H1 (cell line): ENCODE data around the gene AGXT2. TPM values are rescaled to one million over a fixed set of nuclear protein-coding genes. Genes with fewer than 3 reads are reported as not detected.

Source experiments
- CTCF ChIA-PET: fragments of 300-600 bp; sonication (Branson Sonifier 250); formaldehyde crosslinking; loops from one replicate; lab custom pipeline; 2021; ENCODE audit not compliant: partially characterized antibody; lab: Charles Lee
- POLR2A ChIA-PET: fragments of 300-600 bp; sonication (Branson Sonifier 250); formaldehyde crosslinking; loops from one replicate; lab custom pipeline; 2021; ENCODE audit warnings: inconsistent platforms; ENCODE audit not compliant: partially characterized antibody; lab: Charles Lee
- DNase-seq, 2 experiments: peaks; one replicate each; pipeline versions ENCODE4 v3.0.0 to v3.0.0-alpha.2; 2010 to 2022; ENCODE audit warnings: low spot score in 2 of 2, low read depth in 1 of 2, mixed read lengths in 1 of 2
- FAIRE-seq: peaks from 2 replicates; lab custom pipeline; 2011; peaks lifted over from hg19 to GRCh38; lab: Jason Lieb, UNC
- H2AFZ ChIP-seq: 2 replicates; pipeline ENCODE4 v1.8.1; 2012; ENCODE audit warnings: low read length, inconsistent platforms
- H2AK5ac ChIP-seq: 2 replicates; pipeline ENCODE4 v1.6.1; 2013; ENCODE audit warnings: low read depth, low read length
- H2BK120ac ChIP-seq: replicated peaks from 2 replicates; pipeline ENCODE3; 2013; ENCODE audit warnings: low read depth, low read length, inconsistent platforms
- H2BK12ac ChIP-seq: 2 replicates; pipeline ENCODE4 v1.6.1; 2013; ENCODE audit warnings: low read depth, low read length
- H2BK15ac ChIP-seq: 2 replicates; pipeline ENCODE4 v1.6.1; 2013; ENCODE audit warnings: low read length
- H2BK20ac ChIP-seq: 2 replicates; pipeline ENCODE4 v1.6.1; 2013; ENCODE audit warnings: low read length
- H2BK5ac ChIP-seq: 2 replicates; pipeline ENCODE4 v1.6.1; 2013; ENCODE audit warnings: low read depth, low read length
- H3K14ac ChIP-seq: 2 replicates; pipeline ENCODE4 v1.6.1; 2013; ENCODE audit warnings: inconsistent platforms; ENCODE audit not compliant: insufficient read length
- H3K18ac ChIP-seq: 2 replicates; pipeline ENCODE4 v1.6.1; 2013; ENCODE audit warnings: low read length; ENCODE audit errors: extremely low read depth
- H3K23ac ChIP-seq: 2 replicates; pipeline ENCODE4 v1.6.1; 2013; ENCODE audit warnings: inconsistent platforms; ENCODE audit not compliant: insufficient read length
- H3K23me2 ChIP-seq: 2 replicates; pipeline ENCODE4 v1.6.1; 2013; ENCODE audit warnings: low read depth, low read length
- H3K27ac ChIP-seq: 2 replicates; pipeline ENCODE4 v1.6.1; 2011; ENCODE audit warnings: low read depth, low read length, inconsistent platforms
- H3K27me3 ChIP-seq, 4 experiments: replicated peaks in 1 of 4; 1 replicate in 1 of 4; 2 replicates in 3 of 4; pipeline versions ENCODE4 v1.6.1 to v1.8.1; 2011 to 2013; ENCODE audit warnings: low read length in 3 of 4, mild to moderate bottlenecking in 3 of 4, inconsistent platforms in 2 of 4, mixed read lengths in 2 of 4, moderate library complexity in 1 of 4; ENCODE audit not compliant: control insufficient read depth in 3 of 4, insufficient read depth in 3 of 4; ENCODE audit errors: extremely low read depth in 1 of 4
- H3K36me3 ChIP-seq, 4 experiments: 2 replicates each; pipeline versions ENCODE4 v1.6.1 to v1.8.1; 2011 to 2013; ENCODE audit warnings: mild to moderate bottlenecking in 4 of 4, low read length in 3 of 4, moderate library complexity in 2 of 4, control low read depth in 1 of 4, inconsistent platforms in 1 of 4; ENCODE audit not compliant: insufficient read depth in 4 of 4, control insufficient read depth in 2 of 4
- H3K4ac ChIP-seq: replicated peaks from 2 replicates; pipeline ENCODE3; 2013; ENCODE audit warnings: low read length, low read depth, mixed read lengths, inconsistent platforms; ENCODE audit not compliant: insufficient read length
- H3K4me1 ChIP-seq, 4 experiments: replicated peaks in 1 of 4; 1 replicate in 1 of 4; 2 replicates in 3 of 4; pipeline versions ENCODE4 v1.6.1 to v1.8.1; 2011 to 2013; ENCODE audit warnings: low read length in 3 of 4, inconsistent platforms in 2 of 4, mixed read lengths in 1 of 4; ENCODE audit not compliant: insufficient read depth in 4 of 4, control insufficient read depth in 3 of 4
- H3K4me2 ChIP-seq, 2 experiments: 2 replicates each; pipeline versions ENCODE4 v1.6.1 to v1.8.1; 2011 to 2013; ENCODE audit warnings: low read depth in 2 of 2, low read length in 2 of 2, control low read depth in 1 of 2, inconsistent platforms in 1 of 2, mild to moderate bottlenecking in 1 of 2; ENCODE audit not compliant: insufficient read depth in 1 of 2
- H3K4me3 ChIP-seq, 4 experiments: fragments of 200-600, 300-600 bp in 1 of 4; sonication (generic), shearing (Covaris generic), sonication (Bioruptor Twin) in 1 of 4; 2 replicates each; pipeline versions ENCODE4 v1.5.1 to v1.8.1; 2011 to 2016; ENCODE audit warnings: low read length in 4 of 4, low read depth in 3 of 4, control low read depth in 2 of 4, inconsistent platforms in 2 of 4, mild to moderate bottlenecking in 2 of 4, mixed read lengths in 1 of 4, moderate library complexity in 1 of 4; ENCODE audit not compliant: insufficient read depth in 2 of 4; ENCODE audit errors: extremely low read depth in 1 of 4
- H3K56ac ChIP-seq: replicated peaks from 2 replicates; pipeline ENCODE3; 2013; ENCODE audit warnings: low read depth, mild to moderate bottlenecking, mixed read lengths, low read length, inconsistent platforms; ENCODE audit not compliant: insufficient read length
- H3K79me1 ChIP-seq: 2 replicates; pipeline ENCODE4 v1.6.1; 2013; ENCODE audit warnings: low read depth, low read length, control low read depth
- H3K79me2 ChIP-seq, 2 experiments: 2 replicates each; pipeline versions ENCODE4 v1.6.1 to v1.8.1; 2012 to 2013; ENCODE audit warnings: low read length in 2 of 2, mild to moderate bottlenecking in 2 of 2, inconsistent platforms in 1 of 2; ENCODE audit not compliant: insufficient read depth in 2 of 2, control insufficient read depth in 1 of 2
- H3K9ac ChIP-seq, 4 experiments: replicated peaks in 1 of 4; 1 replicate in 1 of 4; 2 replicates in 3 of 4; pipeline versions ENCODE4 v1.6.1 to v1.8.1; 2011 to 2013; ENCODE audit warnings: low read depth in 3 of 4, low read length in 3 of 4, control low read depth in 2 of 4, mild to moderate bottlenecking in 2 of 4, moderate library complexity in 2 of 4, inconsistent platforms in 1 of 4; ENCODE audit errors: extremely low read depth in 1 of 4
- H3K9me3 ChIP-seq, 2 experiments: 2 replicates each; pipeline versions ENCODE4 v1.6.1 to v1.8.1; 2012 to 2013; ENCODE audit warnings: mild to moderate bottlenecking in 2 of 2, moderate library complexity in 2 of 2, control low read depth in 1 of 2, inconsistent platforms in 1 of 2, low read depth in 1 of 2, low read length in 1 of 2, mixed read lengths in 1 of 2; ENCODE audit not compliant: insufficient read depth in 2 of 2
- H4K20me1 ChIP-seq, 2 experiments: replicated peaks in 1 of 2; 2 replicates each; pipeline versions ENCODE3 to v1.8.1; 2011 to 2013; ENCODE audit warnings: inconsistent platforms in 2 of 2, low read length in 2 of 2, mild to moderate bottlenecking in 1 of 2; ENCODE audit not compliant: insufficient read depth in 2 of 2, control insufficient read depth in 1 of 2
- H4K5ac ChIP-seq: 2 replicates; pipeline ENCODE4 v1.6.1; 2013; ENCODE audit warnings: low read length, low read depth, mixed read lengths, inconsistent platforms; ENCODE audit not compliant: insufficient read length
- H4K8ac ChIP-seq: 2 replicates; pipeline ENCODE4 v1.8.0; 2013; ENCODE audit warnings: mild to moderate bottlenecking, moderate library complexity, low read length, inconsistent platforms; ENCODE audit not compliant: insufficient read depth; ENCODE audit errors: extremely low read depth
- H4K91ac ChIP-seq: replicated peaks from 2 replicates; pipeline ENCODE3; 2013; ENCODE audit warnings: low read length, mixed read lengths, inconsistent platforms; ENCODE audit not compliant: insufficient read length
- ATF2 ChIP-seq: IDR thresholded peaks from 2 replicates; pipeline ENCODE4 v1.6.1; 2012; ENCODE audit warnings: low read length, inconsistent platforms
- BACH1 ChIP-seq: IDR thresholded peaks from 2 replicates; pipeline ENCODE4 v1.6.1; 2012; ENCODE audit warnings: low read length, improper control_type of control experiment
- BCL11A ChIP-seq, 2 experiments: IDR thresholded peaks; one replicate each; pipeline ENCODE4 v1.6.1; 2011; ENCODE audit warnings: low read depth in 2 of 2, low read length in 2 of 2, mild to moderate bottlenecking in 2 of 2
- CHD1 ChIP-seq: IDR thresholded peaks from 2 replicates; pipeline ENCODE4 v1.6.1; 2012; ENCODE audit warnings: low read depth, low read length, improper control_type of control experiment
- CREB1 ChIP-seq: IDR thresholded peaks from 2 replicates; pipeline ENCODE4 v1.6.1; 2012; ENCODE audit warnings: inconsistent platforms
- EGR1 ChIP-seq: IDR thresholded peaks from 2 replicates; pipeline ENCODE4 v1.6.1; 2011; ENCODE audit warnings: low read depth, low read length, borderline replicate concordance
- MAFK ChIP-seq: IDR thresholded peaks from 2 replicates; pipeline ENCODE4 v1.6.1; 2012; ENCODE audit warnings: low read depth, mild to moderate bottlenecking, improper control_type of control experiment, low read length
- NRF1 ChIP-seq: IDR thresholded peaks from 2 replicates; pipeline ENCODE4 v1.6.1; 2011; ENCODE audit warnings: mild to moderate bottlenecking, low read depth, low read length, improper control_type of control experiment
- PHF8 ChIP-seq: fragments of 200-600 bp; sonication (generic); conservative IDR thresholded peaks from 2 replicates; pipeline ENCODE4 v1.7.1; 2012; ENCODE audit warnings: low read depth, mild to moderate bottlenecking, inconsistent platforms, low read length, moderate library complexity
- RFX5 ChIP-seq: IDR thresholded peaks from 2 replicates; pipeline ENCODE4 v1.6.1; 2011; ENCODE audit warnings: low read depth, low read length, improper control_type of control experiment, borderline replicate concordance
- RNF2 ChIP-seq: fragments of 200-900, 300-1000 bp; sonication (generic); IDR thresholded peaks from 2 replicates; pipeline ENCODE4 v1.7.1; 2016; ENCODE audit warnings: borderline replicate concordance, low read depth, mild to moderate bottlenecking, antibody characterized with exemption, low read length; ENCODE audit not compliant: poor library complexity, severe bottlenecking; ENCODE audit errors: missing control alignments
- SP1 ChIP-seq: IDR thresholded peaks from 2 replicates; pipeline ENCODE4 v1.6.1; 2011; ENCODE audit warnings: low read depth, low read length
- TAF7 ChIP-seq: optimal IDR thresholded peaks from 2 replicates; pipeline ENCODE3; 2011; ENCODE audit warnings: low read depth, mild to moderate bottlenecking, inconsistent platforms, low read length, moderate library complexity, borderline replicate concordance
- WGBS, 2 experiments: shearing (Covaris generic) in 1 of 2; methylation state at CpG; one replicate each; pipeline versions ENCODE4 v1.1.6 to v1.1.7; 2013 to 2015; ENCODE audit warnings: low lambda C conversion rate in 2 of 2, mixed read lengths in 2 of 2, inconsistent platforms in 1 of 2, low coverage in 1 of 2, missing lambda C conversion rate in 1 of 2; ENCODE audit not compliant: insufficient replicate concordance in 2 of 2, insufficient coverage in 1 of 2, insufficient read length in 1 of 2; ENCODE audit errors: extremely low coverage in 1 of 2, missing lambda C conversion rate in 1 of 2; 5-methylcytosine and 5-hydroxymethylcytosine counted together
- polyA plus RNA-seq, 7 experiments: library from polyadenylated mRNA; depleted of rRNA in 3 of 7; stranded (reverse) in 5 of 7; unstranded in 2 of 7; fragments of >200 nt in 5 of 7; fragments of 200-250 nt in 2 of 7; gene quantifications; 1 replicate in 5 of 7; 2 replicates in 1 of 7; 4 replicates in 1 of 7; pipeline versions ENCODE4 v1.2.1 to v1.2.3, GENCODE V29; 2011 to 2013; ENCODE audit warnings: missing spikeins in 2 of 7, mixed read lengths in 2 of 7
- total RNA-seq: library from RNA; stranded (reverse); fragmentation: NEBNext Ultra II Directional; extraction: Animal tissue kit (Norgen Biotek cat#: 25700); gene quantifications from 2 replicates; pipeline ENCODE4 v1.2.1, GENCODE V29; 2021

Gene AGXT2
- total and polyA plus RNA-seq, 2 of the 8 experiments (the other 6 are each of a cell fraction or from before 2014, with no cell fraction given), result not detected

GRCh38 chr5:34986965-34987364 is 60.8 kb downstream of the AGXT2 start:
- H4K5ac ChIP-seq, result no peak overlapping the region
- no peak overlapping the region for H3K18ac ChIP-seq
- H3K23ac ChIP-seq, result no peak overlapping the region
- no peak overlapping the region for H2BK5ac ChIP-seq
- 82% methylated on average over 1 of the region's 1 CpG; no CpG with 5 or more reads in 1 of the 2 experiments for WGBS, 2 experiments
- no peak overlapping the region for H4K8ac ChIP-seq
- peaks cover 11 to 20% of the 10 kb centered on the region in 2 experiments; a peak in 3 of 4 replicates for H3K9me3 ChIP-seq
- H2BK120ac ChIP-seq, result no peak overlapping the region
- ChIA-PET CTCF (interaction anchor here (1.0 to 1.4 kb wide), 2 partner anchors 16 to 29 kb away, joined by 3 to 4 read pairs; no protein-coding TSS in a partner anchor), POLR2A (no interaction called here)
- H3K79me1 ChIP-seq, result no peaks in the 10 kb centered on the region
- H3K4me2 ChIP-seq, result no peak overlapping the region
- no peak overlapping the region for H3K14ac ChIP-seq
- H4K91ac ChIP-seq, result no peak overlapping the region
- H3K27ac ChIP-seq, result no peak overlapping the region
- FAIRE-seq, result no peak
- no peak overlapping the region for H2AFZ ChIP-seq
- H2AK5ac ChIP-seq, result no peak overlapping the region
- no peaks in the 10 kb centered on the region for H4K20me1 ChIP-seq
- H3K23me2 ChIP-seq, result no peaks in the 10 kb centered on the region
- no peaks in the 10 kb centered on the region for H3K79me2 ChIP-seq
- no peak overlapping the region for H3K9ac ChIP-seq
- no peak overlapping the region for H2BK20ac ChIP-seq
- H3K4ac ChIP-seq, result no peak overlapping the region
- H2BK12ac ChIP-seq, result no peak overlapping the region
- no peaks in the 10 kb centered on the region for H3K27me3 ChIP-seq
- H3K36me3 ChIP-seq, result no peaks in the 10 kb centered on the region; a peak in 1 of 8 replicates
- H3K56ac ChIP-seq, result no peak overlapping the region
- no peak overlapping the region for H3K4me3 ChIP-seq
- DNase-seq, result no peak
- no peak overlapping the region for H2BK15ac ChIP-seq
- H3K4me1 ChIP-seq, result no peaks in the 10 kb centered on the region
- no peak for TF ChIP-seq TAF7
- no peak for TF ChIP-seq MAFK
- TF ChIP-seq CHD1, result no peak
- TF ChIP-seq BACH1, result no peak
- TF ChIP-seq SP1, result no peak
- TF ChIP-seq ATF2, result no peak
- no peak for TF ChIP-seq RFX5
- no peak for TF ChIP-seq NRF1
- TF ChIP-seq PHF8, result no peak
- TF ChIP-seq EGR1, result no peak
- no peak for TF ChIP-seq RNF2
- no peak for TF ChIP-seq BCL11A (IDR thresholded peaks at IDR 0.05; ENCODE audit: low read depth in 2 of 2, low read length in 2 of 2)
- no peak for TF ChIP-seq CREB1
